Keratinocyte (primary cell): ENCODE measurements around the gene SLC13A3. TPM values are rescaled to one million over a fixed set of nuclear protein-coding genes. Genes with fewer than 3 reads are reported as not detected.

Experiments used
- DNase-seq: peaks from one replicate; pipeline ENCODE4 v3.0.0-alpha.2; 2011; ENCODE audit warnings: low read depth, missing footprints, low spot score
- FAIRE-seq: peaks from 2 replicates; lab custom pipeline; 2011; peaks lifted over from hg19 to GRCh38; lab: Jason Lieb, UNC
- H2AFZ ChIP-seq: 2 replicates; pipeline ENCODE4 v1.6.0; 2012; ENCODE audit warnings: low read length, control low read depth, inconsistent platforms; ENCODE audit not compliant: control insufficient read depth
- H3K27ac ChIP-seq: 2 replicates; pipeline ENCODE4 v1.5.1; 2011; ENCODE audit warnings: low read length; ENCODE audit not compliant: control insufficient read depth, insufficient read depth
- H3K27me3 ChIP-seq: 3 replicates; pipeline ENCODE4 v1.6.0; 2011; ENCODE audit warnings: low read length; ENCODE audit not compliant: control insufficient read depth, insufficient read depth; ENCODE audit errors: extremely low read depth
- H3K36me3 ChIP-seq, 2 experiments: 2 replicates in 1 of 2; 3 replicates in 1 of 2; pipeline ENCODE4 v1.5.1; 2011; ENCODE audit warnings: low read length in 2 of 2, mild to moderate bottlenecking in 1 of 2; ENCODE audit not compliant: control insufficient read depth in 2 of 2, insufficient read depth in 2 of 2; ENCODE audit errors: extremely low read depth in 1 of 2
- H3K4me1 ChIP-seq: 3 replicates; pipeline ENCODE4 v1.5.1; 2011; ENCODE audit warnings: low read length; ENCODE audit not compliant: control insufficient read depth, insufficient read depth; ENCODE audit errors: extremely low read depth
- H3K4me2 ChIP-seq: 3 replicates; pipeline ENCODE4 v1.6.0; 2011; ENCODE audit warnings: low read depth, low read length; ENCODE audit not compliant: control insufficient read depth, insufficient read depth; ENCODE audit errors: extremely low read depth
- H3K4me3 ChIP-seq, 3 experiments: fragments of 200-600 bp in 1 of 3; sonication (generic) in 1 of 3; 2 replicates in 2 of 3; 3 replicates in 1 of 3; pipeline ENCODE4 v1.5.1; 2011 to 2016; ENCODE audit warnings: low read length in 3 of 3, mild to moderate bottlenecking in 3 of 3, control low read depth in 2 of 3, inconsistent platforms in 1 of 3, low read depth in 1 of 3, mixed read lengths in 1 of 3, mixed run types in 1 of 3, moderate library complexity in 1 of 3; ENCODE audit not compliant: control insufficient read depth in 2 of 3, insufficient read depth in 2 of 3; ENCODE audit errors: extremely low read depth in 1 of 3
- H3K79me2 ChIP-seq: 2 replicates; pipeline ENCODE4 v1.6.0; 2012; ENCODE audit warnings: low read length; ENCODE audit not compliant: control insufficient read depth, insufficient read depth
- H3K9ac ChIP-seq: 3 replicates; pipeline ENCODE4 v1.6.0; 2011; ENCODE audit warnings: low read length; ENCODE audit not compliant: control insufficient read depth, insufficient read depth; ENCODE audit errors: extremely low read depth
- H3K9me1 ChIP-seq: 3 replicates; pipeline ENCODE4 v1.6.0; 2011; ENCODE audit warnings: low read length; ENCODE audit not compliant: control insufficient read depth, insufficient read depth; ENCODE audit errors: extremely low read depth
- H3K9me3 ChIP-seq: 2 replicates; pipeline ENCODE4 v1.5.1; 2012; ENCODE audit warnings: low read depth, low read length; ENCODE audit not compliant: control insufficient read depth
- H4K20me1 ChIP-seq: 3 replicates; pipeline ENCODE4 v1.6.0; 2011; ENCODE audit warnings: low read length; ENCODE audit not compliant: control insufficient read depth, insufficient read depth; ENCODE audit errors: extremely low read depth
- EZH2 ChIP-seq: IDR thresholded peaks from one replicate; pipeline ENCODE4 v1.6.1; 2012; ENCODE audit warnings: inconsistent platforms, mild to moderate bottlenecking, low read length, moderate library complexity
- dilution Hi-C: fragments of 300-500 bp; cut with MboI; formaldehyde crosslinking; loops from one replicate; pipeline ENCODE4 v1.7.0; 2020; ENCODE audit warnings: low sequenced_read_pairs; ENCODE audit not compliant: extremely low pct_ligation_motif_present
- polyA plus RNA-seq, 5 experiments: library from polyadenylated mRNA; depleted of rRNA in 3 of 5; stranded (reverse) in 3 of 5; stranded (forward) in 1 of 5; unstranded in 1 of 5; fragments of >200 nt; gene quantifications; 1 replicate in 1 of 5; 2 replicates in 3 of 5; 3 replicates in 1 of 5; pipeline versions ENCODE4 v1.2.1 to v1.2.3, GENCODE V29; 2011 to 2012; ENCODE audit warnings: missing spikeins in 2 of 5, low read depth in 1 of 5, low replicate concordance in 1 of 5
- TF ChIP-seq, protein P1 (sequence below), 3 experiments: IDR thresholded peaks in 1 of 3; conservative IDR thresholded peaks in 1 of 3; optimal IDR thresholded peaks in 1 of 3; 2 replicates in 2 of 3; 3 replicates in 1 of 3; pipeline versions ENCODE3 to v1.5.1; 2011; ENCODE audit warnings: low read length in 3 of 3, mild to moderate bottlenecking in 3 of 3, moderate library complexity in 2 of 3, control low read depth in 1 of 3, inconsistent platforms in 1 of 3; ENCODE audit not compliant: insufficient read depth in 2 of 3; ENCODE audit errors: extremely low read depth in 1 of 3

The SLC13A3 gene
- polyA plus RNA-seq, 1 donor (not counting 4 experiments of a cell fraction or from before 2014, with no cell fraction given) = 4.5 TPM

DNA sequence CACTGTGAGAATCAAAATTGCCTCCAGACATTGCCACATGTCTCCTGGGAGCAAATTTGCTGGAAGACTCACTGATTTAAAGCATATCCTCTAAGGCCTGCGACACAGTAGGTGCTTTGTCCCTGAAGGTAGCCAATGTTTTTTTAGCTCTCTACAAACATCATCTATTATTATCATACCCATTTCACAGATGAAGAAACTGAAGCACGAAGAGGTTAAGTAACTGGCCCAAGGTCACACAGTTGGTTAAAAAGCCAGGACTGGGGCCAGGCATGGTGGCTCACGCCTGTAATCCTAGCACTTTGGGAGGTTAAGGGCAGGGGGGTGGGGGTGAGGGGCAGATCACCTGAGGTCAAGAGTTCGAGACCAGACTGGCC lies 12.4 kb downstream of the SLC13A3 start:
- Histone ChIP-seq H3K9ac (no peak overlapping the region), H3K27me3 (no peaks in the 10 kb centered on the region), H2AFZ (no peak overlapping the region), H3K79me2 (no peaks in the 10 kb centered on the region), H4K20me1 (no peaks in the 10 kb centered on the region), H3K27ac (no peak overlapping the region), H3K9me3 (no peaks in the 10 kb centered on the region), H3K9me1 (no peaks in the 10 kb centered on the region), H3K4me1 (no peaks in the 10 kb centered on the region), H3K4me2 (no peak overlapping the region), H3K4me3 (no peak overlapping the region), H3K36me3 (no peaks in the 10 kb centered on the region)
- FAIRE-seq = no peak
- dilution Hi-C loops = no loop called here
- no peak for DNase-seq
- TF ChIP-seq, protein P1, sequence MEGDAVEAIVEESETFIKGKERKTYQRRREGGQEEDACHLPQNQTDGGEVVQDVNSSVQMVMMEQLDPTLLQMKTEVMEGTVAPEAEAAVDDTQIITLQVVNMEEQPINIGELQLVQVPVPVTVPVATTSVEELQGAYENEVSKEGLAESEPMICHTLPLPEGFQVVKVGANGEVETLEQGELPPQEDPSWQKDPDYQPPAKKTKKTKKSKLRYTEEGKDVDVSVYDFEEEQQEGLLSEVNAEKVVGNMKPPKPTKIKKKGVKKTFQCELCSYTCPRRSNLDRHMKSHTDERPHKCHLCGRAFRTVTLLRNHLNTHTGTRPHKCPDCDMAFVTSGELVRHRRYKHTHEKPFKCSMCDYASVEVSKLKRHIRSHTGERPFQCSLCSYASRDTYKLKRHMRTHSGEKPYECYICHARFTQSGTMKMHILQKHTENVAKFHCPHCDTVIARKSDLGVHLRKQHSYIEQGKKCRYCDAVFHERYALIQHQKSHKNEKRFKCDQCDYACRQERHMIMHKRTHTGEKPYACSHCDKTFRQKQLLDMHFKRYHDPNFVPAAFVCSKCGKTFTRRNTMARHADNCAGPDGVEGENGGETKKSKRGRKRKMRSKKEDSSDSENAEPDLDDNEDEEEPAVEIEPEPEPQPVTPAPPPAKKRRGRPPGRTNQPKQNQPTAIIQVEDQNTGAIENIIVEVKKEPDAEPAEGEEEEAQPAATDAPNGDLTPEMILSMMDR (optimal IDR thresholded peaks at IDR 0.05 in 1 of 3, IDR thresholded peaks at IDR 0.05 in 1 of 3, conservative IDR thresholded peaks at IDR 0.05 in 1 of 3; ENCODE audit: extremely low read depth in 1 of 3, insufficient read depth in 2 of 3, low read length in 3 of 3) = no peak
- no peak for TF ChIP-seq EZH2

DNA sequence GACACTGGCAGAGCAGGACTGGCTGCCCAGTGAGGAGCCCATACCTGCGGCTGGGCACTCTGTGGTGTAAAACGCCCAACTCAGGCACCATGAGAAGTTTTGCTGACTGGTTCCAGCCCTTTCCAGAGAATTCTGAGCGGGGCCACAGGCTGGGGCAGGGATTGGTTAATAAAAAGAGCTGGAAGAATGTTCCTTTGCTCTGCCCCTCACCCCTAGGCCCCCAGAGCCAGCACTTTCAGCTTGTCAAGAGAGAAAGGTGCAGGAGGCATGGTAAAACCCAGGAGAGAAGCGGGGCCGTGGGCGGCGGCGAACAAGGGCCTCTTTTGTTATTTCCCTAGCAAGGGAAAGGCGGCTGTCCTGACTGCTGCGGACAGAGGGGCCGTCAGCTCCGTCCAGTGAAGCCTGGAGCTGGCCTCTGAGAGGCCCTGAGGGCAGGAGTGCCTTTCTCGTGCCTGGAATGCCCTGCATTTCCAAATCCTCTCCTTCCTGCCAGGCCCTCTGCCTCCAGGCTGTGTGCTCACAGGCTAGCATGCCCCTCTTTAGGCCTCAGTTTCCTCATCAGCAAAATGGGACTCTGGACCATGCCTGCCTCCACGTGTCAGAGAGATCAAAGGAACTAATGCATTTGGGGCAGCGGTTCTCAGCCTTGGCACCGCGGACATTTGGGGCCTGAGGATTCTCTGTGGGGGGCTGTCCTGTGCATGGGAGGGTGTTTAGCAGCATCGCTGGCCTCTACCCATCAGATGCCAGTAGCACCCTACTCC lies 12.9 kb downstream of the SLC13A3 start:
- Histone ChIP-seq H2AFZ (no peak overlapping the region), H4K20me1 (no peaks in the 10 kb centered on the region), H3K27ac (no peak overlapping the region), H3K79me2 (no peaks in the 10 kb centered on the region), H3K4me2 (no peak overlapping the region), H3K9me1 (no peaks in the 10 kb centered on the region), H3K36me3 (no peaks in the 10 kb centered on the region), H3K4me1 (no peaks in the 10 kb centered on the region), H3K4me3 (no peak overlapping the region), H3K9me3 (no peaks in the 10 kb centered on the region), H3K27me3 (no peaks in the 10 kb centered on the region), H3K9ac (no peak overlapping the region)
- TF ChIP-seq EZH2 = no peak
- TF ChIP-seq, protein P1 (optimal IDR thresholded peaks at IDR 0.05 in 1 of 3, IDR thresholded peaks at IDR 0.05 in 1 of 3, conservative IDR thresholded peaks at IDR 0.05 in 1 of 3; ENCODE audit: extremely low read depth in 1 of 3, insufficient read depth in 2 of 3, low read length in 3 of 3) = no peak
- FAIRE-seq (no peak), DNase-seq (no peak)
- dilution Hi-C loops = no loop called here
